ENCODE measurements around the gene SLC2A13.
"Not testable (repeated sequence)": the region's sequence is repeated elsewhere in the genome, so short reads cannot be mapped to it uniquely, and the experiment has no call there.

Gene SLC2A13

GRCh38 chr12:39989501-39989900, 116.4 kb downstream of the SLC2A13 start:
- no peak for DNase-seq

- DNase-seq: no peak
These were observed 117.3 kb downstream of the SLC2A13 start for GRCh38 chr12:39988574-39988973.

- no peak for DNase-seq
These were observed 119.2 kb downstream of the SLC2A13 start for GRCh38 chr12:39986674-39987073.

- no peak for DNase-seq
These were observed 121.2 kb downstream of the SLC2A13 start for GRCh38 chr12:39984670-39985069.

GRCh38 chr12:39975374-39975918, 130.4 kb downstream of the SLC2A13 start:
- DNase-seq: no peak

- no peak for DNase-seq
These were observed 133.8 kb downstream of the SLC2A13 start for GRCh38 chr12:39972119-39972518.

GRCh38 chr12:39971348-39971747, 134.5 kb downstream of the SLC2A13 start:
- no peak for DNase-seq

GRCh38 chr12:39966721-39967120, 139.2 kb downstream of the SLC2A13 start:
- no peak for DNase-seq

GRCh38 chr12:39966256-39966655, 139.6 kb downstream of the SLC2A13 start:
- DNase-seq: no peak

- no peak for DNase-seq
These were observed 146.4 kb downstream of the SLC2A13 start for GRCh38 chr12:39959467-39959866.

- DNase-seq: no peak
These were observed 146.8 kb downstream of the SLC2A13 start for GRCh38 chr12:39959031-39959430.

- DNase-seq: no peak
These were observed 147.5 kb downstream of the SLC2A13 start for GRCh38 chr12:39958377-39958776.

GRCh38 chr12:39956725-39957124, 149.2 kb downstream of the SLC2A13 start:
- no peak for DNase-seq

- no peak for DNase-seq
These were observed 159.3 kb downstream of the SLC2A13 start for GRCh38 chr12:39946361-39947280.

GRCh38 chr12:39937119-39937518, 168.8 kb downstream of the SLC2A13 start:
- no peak for DNase-seq

- no peak for DNase-seq
These were observed 170.0 kb downstream of the SLC2A13 start for GRCh38 chr12:39935839-39936238.

GRCh38 chr12:39935275-39935674, 170.6 kb downstream of the SLC2A13 start:
- no peak for DNase-seq

GRCh38 chr12:39931857-39932256, 174.0 kb downstream of the SLC2A13 start:
- no peak for DNase-seq

GRCh38 chr12:39931231-39931630, 174.7 kb downstream of the SLC2A13 start:
- no peak for DNase-seq

- DNase-seq: no peak
These were observed 175.8 kb downstream of the SLC2A13 start for GRCh38 chr12:39930101-39930500.

- DNase-seq: no peak
These were observed 177.5 kb downstream of the SLC2A13 start for GRCh38 chr12:39928181-39928899.

- no peak for DNase-seq
These were observed 182.5 kb downstream of the SLC2A13 start for GRCh38 chr12:39923364-39923763.

GRCh38 chr12:39922598-39922997, 183.3 kb downstream of the SLC2A13 start:
- not testable (repeated sequence) for DNase-seq

GRCh38 chr12:39920647-39921046, 185.2 kb downstream of the SLC2A13 start:
- no peak for DNase-seq

Measured in bone marrow (tissue), 2 donors.